HepG2 (cell line): Measurements from ENCODE around the gene UBE2L6. TPM values are rescaled to one million over a fixed set of nuclear protein-coding genes. Genes with fewer than 3 reads are reported as not detected.

Source experiments
- HNRNPLL ChIP-seq: fragments of 200-400 bp; formaldehyde crosslinking; IDR thresholded peaks from 2 replicates; pipeline ENCODE4 v1.6.1; 2017; ENCODE audit warnings: mild to moderate bottlenecking, low read depth, low read length; ENCODE audit not compliant: poor library complexity, severe bottlenecking
- MAZ ChIP-seq, 2 experiments: sonication (generic) in 1 of 2; formaldehyde crosslinking in 1 of 2; IDR thresholded peaks; 2 replicates each; pipeline versions ENCODE4 v1.5.0 to v1.6.1; 2012 to 2020; ENCODE audit warnings: low read depth in 2 of 2, mild to moderate bottlenecking in 2 of 2, borderline replicate concordance in 1 of 2, improper control_type of control experiment in 1 of 2, low read length in 1 of 2, missing genetic modification reagents in 1 of 2, moderate library complexity in 1 of 2
- SIX4 ChIP-seq: sonication (generic); formaldehyde crosslinking; IDR thresholded peaks from 2 replicates; pipeline ENCODE4 v1.4.0; 2020; ENCODE audit warnings: missing genetic modification reagents
- SNRNP70 ChIP-seq: fragments of 200-400 bp; formaldehyde crosslinking; IDR thresholded peaks from 2 replicates; pipeline ENCODE4 v1.6.1; 2017; ENCODE audit warnings: mild to moderate bottlenecking, low read depth, low read length, moderate library complexity
- XBP1 ChIP-seq: sonication (generic); formaldehyde crosslinking; IDR thresholded peaks from 2 replicates; pipeline ENCODE4 v1.5.0; 2020; ENCODE audit warnings: missing genetic modification reagents
- ZBTB3 ChIP-seq: sonication (generic); formaldehyde crosslinking; IDR thresholded peaks from 2 replicates; pipeline ENCODE4 v1.4.0; 2020; ENCODE audit warnings: low read depth, mild to moderate bottlenecking, moderate library complexity, missing genetic modification reagents, borderline replicate concordance
- ZNF253 ChIP-seq: sonication (generic); formaldehyde crosslinking; IDR thresholded peaks from 2 replicates; pipeline ENCODE4 v1.8.0; 2022; ENCODE audit warnings: mild to moderate bottlenecking, missing genetic modification reagents, borderline replicate concordance
- ZNF331 ChIP-seq: sonication (generic); formaldehyde crosslinking; IDR thresholded peaks from 2 replicates; pipeline ENCODE4 v1.4.0; 2020; ENCODE audit warnings: missing genetic modification reagents
- ZNF788 ChIP-seq: sonication (generic); formaldehyde crosslinking; IDR thresholded peaks from 2 replicates; pipeline ENCODE4 v1.5.0; 2020; ENCODE audit warnings: mild to moderate bottlenecking, missing genetic modification reagents, borderline replicate concordance
- ZSCAN29 ChIP-seq: sonication (generic); formaldehyde crosslinking; conservative IDR thresholded peaks from 2 replicates; pipeline ENCODE4 v1.4.0; 2020; ENCODE audit warnings: mild to moderate bottlenecking, missing genetic modification reagents
- polyA plus RNA-seq, 8 experiments: library from polyadenylated mRNA; depleted of rRNA in 3 of 8; stranded (reverse) in 7 of 8; unstranded in 1 of 8; fragments of >200 nt; fragmentation: Illumina TruSeq in 4 of 8; extraction: Trizol in 4 of 8; gene quantifications; 2 replicates each; pipeline versions ENCODE4 v1.2.1 to v1.2.3, GENCODE V29; 2011 to 2016; ENCODE audit warnings: low read depth in 4 of 8, missing spikeins in 1 of 8, mixed read lengths in 1 of 8; ENCODE audit not compliant: insufficient read depth in 1 of 8
- total RNA-seq, 5 experiments: library from RNA; depleted of rRNA; stranded (reverse); fragments of >200 nt; fragmentation: Illumina TruSeq; extraction: Trizol; gene quantifications; 2 replicates each; pipeline ENCODE4 v1.2.3, GENCODE V29; 2016; ENCODE audit warnings: low read depth in 1 of 5

Gene UBE2L6
- total and polyA plus RNA-seq, 2 of the 13 experiments (the other 11 are each of a cell fraction or from before 2014, with no cell fraction given): 30.3 to 30.4 TPM

- TF ChIP-seq ZNF331 (CRISPR knock-in tag) (0 out of 2 replicates have a peak, but pooled peaks have one; percentile 14), ZNF253 (CRISPR knock-in tag) (peak; percentile 83; the same call in 1 of the 2 replicates), MAZ (IDR thresholded peaks at IDR 0.05; ENCODE audit: borderline replicate concordance, low read depth, low read length) (no peak), MAZ (CRISPR knock-in tag; IDR thresholded peaks at IDR 0.05; ENCODE audit: low read depth) (0 out of 2 replicates have a peak, but pooled peaks have one; percentile 58), ZSCAN29 (CRISPR knock-in tag) (0 out of 2 replicates have a peak, but pooled peaks have one; percentile 78), XBP1 (CRISPR knock-in tag) (no peak; the same call in 1 of the 2 replicates), ZNF788 (peak; percentile 50; the same call in 1 of the 2 replicates), HNRNPLL (peak; percentile 89), SIX4 (CRISPR knock-in tag) (peak; percentile 92), SNRNP70 (no peak), ZBTB3 (CRISPR knock-in tag) (no peak)
Observed at GRCh38 chr11:57515332-57516060, 52.0 kb downstream of the UBE2L6 start, which contains the start of gene SLC43A1 (continued).
